UCSD-AML1 (cell line): ENCODE data around the gene ERC2.

ENCODE experiments used
- DNase-seq: peaks from one replicate; lab custom pipeline; 2025; ENCODE audit not compliant: unreplicated experiment; lab: John Stamatoyannopoulos, UW

The ERC2 gene

DNA sequence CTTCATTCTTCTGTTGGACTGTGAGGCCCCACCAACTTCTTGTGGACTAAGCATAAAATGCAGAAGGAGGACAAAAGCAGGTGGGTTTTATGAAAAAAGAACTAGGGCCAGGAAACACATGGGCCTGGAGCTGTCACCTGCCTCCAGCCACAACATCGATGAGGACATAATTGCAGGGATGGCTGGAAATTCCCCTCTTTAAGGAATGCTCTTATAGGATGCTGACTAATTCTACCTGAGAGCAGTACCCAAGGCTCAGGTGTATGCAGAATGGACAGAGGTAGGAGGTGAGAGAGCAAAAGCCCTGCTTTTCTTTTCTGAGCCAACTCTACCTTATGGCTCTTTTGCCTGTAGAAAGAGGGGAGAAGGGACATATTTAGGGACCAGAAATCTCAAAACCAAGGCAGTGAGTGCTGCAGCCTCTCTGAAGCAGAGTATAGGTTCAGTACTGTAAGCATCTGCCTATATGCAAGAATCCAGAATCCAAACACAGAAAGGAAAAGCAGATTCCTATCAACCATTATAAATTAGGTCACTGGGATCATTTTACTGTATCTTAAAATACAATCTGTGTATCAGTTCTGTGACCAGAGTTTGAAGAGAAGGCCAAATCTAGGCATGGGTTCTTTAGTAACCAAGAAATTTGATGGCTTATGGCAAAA lies 775.8 kb downstream of the ERC2 start:
- no peak for DNase-seq

DNA sequence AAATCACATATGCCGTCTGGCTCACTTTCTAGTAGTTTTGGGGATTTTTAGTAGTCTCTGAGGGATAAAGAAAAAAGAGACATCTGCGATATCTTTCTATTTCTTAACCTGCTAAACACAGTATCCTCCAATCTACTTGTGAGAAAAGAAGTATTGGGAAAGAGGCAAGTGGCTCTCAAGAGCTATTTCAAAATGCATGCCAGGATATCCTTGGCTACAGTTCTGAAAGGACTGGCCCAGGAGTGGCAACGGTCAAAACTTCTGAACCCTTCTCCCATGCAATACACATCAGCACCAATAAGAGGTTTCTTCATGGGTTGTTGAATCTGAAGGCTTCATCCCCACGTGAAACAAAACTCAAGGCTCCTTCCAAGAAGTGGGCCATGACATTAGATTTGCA lies 777.1 kb downstream of the ERC2 start:
- DNase-seq: no peak

DNA sequence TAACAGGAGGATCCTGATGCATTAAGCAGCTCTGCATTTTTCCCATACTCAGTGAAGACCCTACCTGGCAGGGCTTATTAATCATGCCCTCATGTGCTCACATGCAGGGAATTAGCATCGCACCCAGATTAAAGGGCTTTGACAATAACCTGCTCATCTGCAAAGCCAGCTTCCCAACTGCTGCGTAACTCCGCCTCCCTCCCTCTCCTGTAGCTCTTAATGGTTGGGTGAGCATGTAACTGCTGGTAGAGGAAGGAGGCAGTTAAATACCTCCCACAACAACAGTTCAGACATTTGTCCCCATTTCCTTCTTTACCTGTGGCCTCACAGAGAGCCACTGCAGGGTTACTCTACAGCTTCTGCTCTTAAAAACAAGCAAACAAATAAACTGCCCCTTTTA lies 777.5 kb downstream of the ERC2 start:
- no peak for DNase-seq

DNA sequence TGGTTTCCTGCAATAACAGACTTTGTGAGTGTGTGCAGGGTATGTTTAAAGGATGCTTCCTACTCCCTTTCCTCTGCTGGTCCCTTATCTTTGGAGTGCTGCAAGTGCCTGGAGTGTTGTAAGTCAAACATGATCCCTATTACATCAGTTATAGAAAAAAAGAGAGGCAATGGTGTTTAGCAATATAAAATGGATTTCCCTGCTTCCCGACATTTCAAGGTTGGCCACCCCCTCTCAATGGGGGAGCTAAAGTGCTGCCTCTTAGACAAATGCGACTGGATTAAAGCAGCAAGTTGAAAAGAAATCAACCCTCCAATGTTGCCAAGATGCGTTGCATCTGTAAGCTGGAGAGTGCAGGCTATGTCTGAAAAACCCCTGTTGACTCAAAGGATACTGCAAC lies 778.1 kb downstream of the ERC2 start:
- DNase-seq: no peak

DNA sequence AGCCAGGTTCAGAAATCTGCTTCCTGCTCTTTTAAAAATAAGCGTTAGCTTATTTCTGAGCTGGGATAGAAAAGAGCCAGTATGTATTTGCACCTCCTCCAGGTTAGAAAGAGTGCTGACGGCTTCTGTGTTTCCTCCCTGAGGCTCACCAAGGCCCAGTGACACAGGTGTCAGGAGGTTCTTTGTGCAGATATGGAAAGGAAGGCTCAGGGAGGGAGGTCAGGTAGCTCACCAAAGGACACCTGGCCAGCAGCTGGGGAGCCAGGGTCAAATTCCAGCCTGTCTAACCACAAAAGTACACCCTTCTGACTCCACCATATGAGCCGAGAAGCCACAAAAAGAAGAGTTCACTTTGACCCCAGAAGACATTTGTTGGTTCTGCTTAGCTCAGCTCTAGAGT lies 780.1 kb downstream of the ERC2 start:
- DNase-seq: no peak

DNA sequence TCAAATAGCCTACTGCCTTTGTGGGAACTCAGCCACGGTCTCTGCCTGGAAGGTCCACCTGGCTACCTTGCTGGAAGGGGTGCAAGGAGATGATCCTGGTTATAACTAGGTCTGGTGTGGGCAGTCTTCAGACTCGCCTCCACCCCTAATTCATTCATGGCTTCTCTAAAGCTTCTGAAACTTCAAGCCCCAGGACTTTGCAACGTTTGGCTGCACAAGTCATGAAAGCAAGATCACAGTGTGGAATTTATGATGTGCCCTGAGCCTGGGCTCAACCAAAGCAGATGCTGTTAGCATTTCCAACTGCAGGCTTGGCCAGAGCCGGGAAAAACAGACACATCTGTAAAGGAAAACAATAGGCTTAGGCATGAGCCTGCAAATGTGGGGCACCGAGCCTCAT lies 780.7 kb downstream of the ERC2 start:
- DNase-seq: no peak

DNA sequence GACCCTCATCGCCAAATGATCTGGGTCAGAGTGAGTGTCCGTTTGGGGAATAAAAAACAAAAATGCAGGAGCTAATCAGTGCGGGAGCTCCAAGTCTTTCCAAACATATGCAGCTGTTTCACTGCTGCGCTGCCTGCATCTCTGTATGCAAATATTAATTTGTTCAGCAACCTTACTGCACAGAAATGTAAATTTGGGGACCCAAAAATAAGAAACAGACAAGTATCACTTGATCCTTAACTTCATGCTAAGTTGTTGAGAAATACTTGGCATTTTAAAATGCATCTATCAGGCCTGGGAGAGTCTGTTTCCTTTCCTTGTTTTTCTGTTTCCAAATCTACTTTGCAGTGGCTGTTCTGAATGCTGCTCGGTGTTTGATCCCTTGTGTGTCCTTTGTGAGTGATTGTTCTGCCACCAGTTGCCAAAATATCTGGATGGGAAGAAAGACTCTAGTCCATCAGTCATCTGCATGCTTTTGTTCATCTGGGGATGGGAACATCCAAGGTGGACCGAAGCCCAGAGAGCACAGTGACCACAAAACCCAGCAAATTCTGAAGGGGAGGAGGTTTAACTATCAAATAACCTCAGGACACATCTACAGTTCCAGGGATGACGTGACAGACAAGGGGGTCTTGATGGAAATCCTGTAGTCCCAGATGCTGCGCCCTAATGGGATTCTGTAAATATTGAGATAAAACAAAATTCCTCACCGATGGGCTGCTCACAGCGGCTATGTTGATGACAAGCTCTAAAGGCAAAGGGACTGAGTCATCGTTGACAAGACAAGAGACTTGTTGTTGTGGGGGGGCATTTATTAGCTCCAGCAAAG lies 781.6 kb downstream of the ERC2 start:
- no peak for DNase-seq

DNA sequence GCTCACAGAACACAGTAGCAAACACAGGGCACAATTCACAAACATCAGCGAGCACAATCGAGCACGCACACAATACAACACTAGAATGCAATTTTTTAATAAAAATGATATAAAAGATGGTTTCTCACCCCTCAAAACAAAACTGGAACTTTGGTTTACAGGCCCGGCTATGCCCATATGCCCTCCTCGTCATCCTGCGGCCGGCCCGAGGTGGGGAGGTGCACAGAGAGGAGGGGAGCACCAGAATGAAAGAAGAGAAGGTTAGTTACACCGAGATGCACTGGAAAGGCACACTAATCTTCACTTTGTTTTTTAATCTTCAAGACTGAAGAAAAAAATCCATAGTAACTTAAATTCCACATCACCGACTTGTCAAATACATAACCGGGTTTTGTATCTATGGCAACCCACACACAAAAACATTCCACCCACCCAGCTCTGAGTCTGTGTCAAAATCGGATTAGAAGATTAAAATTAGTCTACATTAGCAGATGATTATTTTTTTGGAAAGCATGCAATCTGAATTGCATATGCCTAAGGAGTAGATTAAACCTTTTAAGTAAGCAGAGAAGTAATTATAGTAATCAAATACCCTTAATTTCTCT lies 784.5 kb downstream of the ERC2 start:
- no peak for DNase-seq

DNA sequence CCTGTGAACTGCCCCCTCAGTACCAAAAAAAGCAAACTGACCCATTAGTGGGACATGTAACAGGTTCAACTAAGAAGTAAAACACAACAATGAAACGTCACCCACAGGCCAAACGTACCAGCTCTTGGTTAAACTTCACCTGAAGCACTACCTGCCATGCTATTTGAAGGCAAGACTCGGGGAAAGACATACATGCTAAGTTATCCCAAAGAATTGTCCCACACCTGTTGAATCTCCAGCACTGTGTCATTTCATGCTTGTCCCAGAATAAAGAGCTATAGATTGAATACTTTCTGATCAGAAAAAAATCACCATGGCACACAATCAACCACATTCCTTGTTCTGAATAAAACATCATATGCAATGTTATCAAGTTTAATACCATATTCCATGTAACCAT lies 785.8 kb downstream of the ERC2 start:
- no peak for DNase-seq

DNA sequence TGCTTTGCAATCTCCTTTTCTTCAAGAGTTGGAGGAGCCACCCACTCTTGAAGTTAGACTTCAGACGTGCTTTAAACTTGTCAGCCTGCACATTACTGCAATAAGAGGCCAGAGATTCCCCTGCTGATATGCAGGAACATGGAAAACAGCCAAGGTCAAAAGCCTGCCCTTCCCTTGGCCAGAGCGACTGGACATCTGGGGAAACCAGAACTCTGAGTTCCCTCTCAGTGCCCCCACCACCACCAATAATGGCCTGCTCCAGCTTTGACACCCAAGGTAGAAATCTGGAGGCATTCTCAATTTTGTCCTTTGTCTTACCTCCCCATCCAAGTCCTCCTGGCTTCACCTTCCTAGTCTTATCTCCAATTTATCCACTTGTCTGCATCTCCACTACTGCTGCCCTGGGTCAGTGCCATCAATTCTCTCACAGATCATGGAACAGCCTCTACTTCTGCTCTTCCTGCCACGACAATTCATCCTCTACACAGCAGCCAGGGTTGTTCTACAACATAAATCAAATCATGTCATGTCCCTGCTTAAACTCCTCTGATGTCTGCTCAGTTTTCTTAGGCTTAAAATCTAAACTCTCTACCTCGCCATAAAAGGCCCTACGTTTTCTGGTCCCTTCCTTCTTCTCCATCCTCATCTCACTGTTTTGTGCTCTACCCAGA lies 789.6 kb downstream of the ERC2 start:
- DNase-seq: no peak

DNA sequence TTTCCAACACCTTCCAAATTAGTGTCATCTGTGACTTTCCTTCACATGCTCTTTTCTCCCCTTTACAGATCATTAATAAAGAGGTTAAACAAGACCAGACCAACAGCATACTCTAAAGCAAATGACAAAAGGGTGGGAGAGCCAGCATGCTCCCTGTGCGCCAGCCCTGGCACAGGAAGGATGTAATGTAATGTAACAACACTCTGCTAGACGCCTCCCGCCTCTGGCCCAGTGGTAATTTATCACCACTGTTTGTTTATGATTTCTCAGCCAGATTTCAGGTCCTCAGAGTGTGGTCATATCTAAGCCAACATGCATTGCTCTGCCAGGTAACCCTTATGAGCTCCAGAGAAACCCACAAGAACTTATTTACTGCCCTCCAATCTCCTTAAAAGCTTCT lies 791.6 kb downstream of the ERC2 start:
- DNase-seq: no peak

DNA sequence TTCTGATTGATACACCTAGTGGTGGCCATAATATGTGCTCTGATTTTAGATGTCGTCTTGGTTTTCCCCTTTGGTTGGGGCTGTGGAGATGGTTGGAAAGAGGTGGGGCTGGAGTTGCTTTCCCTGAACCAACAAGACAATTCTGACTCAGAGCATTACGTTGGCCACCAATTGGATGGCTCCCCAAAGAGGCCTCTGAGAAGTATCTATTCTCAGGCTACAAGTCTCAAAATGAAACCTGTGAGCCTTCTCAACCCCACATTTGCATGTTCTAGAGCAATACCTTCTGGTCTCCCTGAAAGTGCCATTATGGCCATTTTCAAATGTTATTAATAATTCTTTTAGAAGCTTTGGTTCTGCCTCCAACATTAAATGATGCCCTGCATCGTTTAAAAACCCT lies 792.8 kb downstream of the ERC2 start:
- DNase-seq: no peak

DNA sequence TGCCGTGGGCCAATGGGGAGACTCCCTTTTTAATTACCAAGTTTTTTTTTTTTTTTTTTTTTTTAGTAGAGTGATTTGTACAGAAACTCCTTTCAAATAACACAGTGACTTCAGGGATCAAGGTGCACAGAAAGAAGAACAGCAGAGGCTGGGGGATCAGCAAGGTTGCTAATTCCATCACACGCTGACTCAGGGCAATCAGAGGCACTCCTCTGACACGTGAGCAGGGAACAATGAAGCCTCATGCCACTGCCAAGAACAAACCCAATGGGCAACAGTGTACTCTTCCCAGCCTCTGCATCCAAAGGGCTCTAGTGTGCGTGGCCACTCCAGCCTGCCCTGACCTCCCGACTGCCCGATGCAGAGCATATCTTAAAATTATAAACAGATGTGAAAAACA lies 794.5 kb downstream of the ERC2 start:
- DNase-seq: no peak

DNA sequence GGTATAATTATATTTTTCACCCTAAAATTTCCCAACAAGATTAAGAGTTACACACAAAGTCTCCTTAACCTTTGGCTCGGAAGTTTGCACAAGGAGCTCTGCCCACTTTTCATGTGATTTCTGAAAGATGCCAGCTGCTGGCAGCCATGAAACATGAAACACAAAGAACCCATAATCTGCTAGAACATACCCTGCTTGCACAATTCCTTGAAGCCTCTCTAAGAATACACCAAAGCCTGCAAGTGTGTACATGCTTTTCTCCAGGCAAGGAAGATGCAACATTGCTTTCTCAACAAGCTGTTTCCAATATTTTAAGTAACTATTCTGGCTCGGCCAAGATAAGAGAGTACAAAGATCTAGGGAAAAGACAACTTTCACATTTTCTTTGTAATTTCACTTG lies 799.1 kb downstream of the ERC2 start:
- DNase-seq: no peak

DNA sequence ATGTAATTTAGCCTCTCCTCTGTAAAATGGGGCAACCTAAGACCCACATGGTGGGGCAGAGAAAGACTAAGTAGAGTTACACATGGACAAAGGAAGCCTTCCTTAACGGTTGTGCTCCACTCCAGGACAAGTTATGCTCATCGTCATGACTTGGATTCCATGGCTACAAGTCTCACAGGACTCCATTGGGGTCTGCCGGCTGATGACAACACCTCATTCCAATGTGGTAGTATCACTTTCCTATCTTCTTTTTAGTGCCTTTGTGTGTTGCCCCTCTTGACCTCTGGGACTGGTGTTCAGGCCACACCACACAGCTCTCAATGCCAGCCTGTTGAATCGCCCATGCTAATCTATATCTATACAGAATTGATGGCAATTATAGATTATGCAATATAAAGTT lies 799.9 kb downstream of the ERC2 start:
- no peak for DNase-seq

DNA sequence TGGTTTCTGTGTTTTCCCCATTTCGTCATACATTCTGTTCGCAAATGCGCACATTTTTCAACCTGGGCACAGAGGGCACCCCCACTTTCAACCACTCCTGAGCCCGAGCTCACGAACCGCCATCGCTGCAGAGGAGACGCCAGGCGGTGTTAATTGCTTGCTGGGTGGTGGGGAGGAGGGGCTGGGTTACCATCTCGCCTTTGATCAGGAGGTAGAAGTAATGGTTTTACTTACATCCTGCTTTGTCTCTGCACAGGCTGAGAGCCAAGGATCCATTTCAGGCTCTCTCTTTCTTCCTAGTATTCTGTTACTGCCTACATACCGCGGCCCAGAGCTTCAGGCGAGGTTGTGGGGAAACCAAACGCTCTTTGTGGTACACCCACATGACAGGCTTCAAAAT lies 803.9 kb downstream of the ERC2 start:
- DNase-seq: no peak

DNA sequence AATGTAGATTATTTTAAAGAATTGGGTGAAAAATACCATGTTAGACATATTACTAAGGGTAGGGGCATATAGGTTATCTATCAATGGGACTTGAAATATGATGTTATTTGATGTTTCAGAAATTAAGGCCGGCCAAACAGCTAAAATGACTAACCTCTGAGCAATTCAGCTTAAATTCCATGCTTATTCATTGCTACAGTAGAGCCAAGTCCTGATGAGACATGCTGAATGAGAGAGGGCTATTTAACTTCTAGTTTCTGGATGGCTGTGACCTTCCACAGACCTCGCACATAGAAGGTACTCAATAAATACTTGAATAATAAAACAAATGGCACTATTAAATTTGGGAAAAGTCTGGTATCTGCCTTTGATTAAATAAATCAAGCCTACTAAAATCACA lies 805.6 kb downstream of the ERC2 start:
- no peak for DNase-seq

DNA sequence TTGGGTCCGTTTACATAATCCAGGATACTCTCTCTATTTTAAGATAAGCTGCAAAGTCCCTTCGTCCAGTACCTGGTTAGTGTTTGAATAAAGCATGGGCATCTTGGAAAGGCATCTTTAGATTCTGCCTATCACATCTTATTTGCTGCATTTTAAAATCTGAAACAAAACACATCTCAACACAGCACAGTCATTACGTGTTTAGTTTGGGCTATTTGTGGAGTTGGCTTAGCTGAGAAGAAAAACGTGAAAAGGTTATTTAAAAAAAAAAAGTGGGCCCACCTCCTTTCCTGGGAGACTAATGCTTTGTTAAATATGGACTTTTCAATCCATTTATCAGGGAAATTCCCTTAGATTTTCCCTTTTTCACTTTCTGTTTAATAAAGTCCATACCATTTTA lies 806.7 kb downstream of the ERC2 start:
- no peak for DNase-seq

DNA sequence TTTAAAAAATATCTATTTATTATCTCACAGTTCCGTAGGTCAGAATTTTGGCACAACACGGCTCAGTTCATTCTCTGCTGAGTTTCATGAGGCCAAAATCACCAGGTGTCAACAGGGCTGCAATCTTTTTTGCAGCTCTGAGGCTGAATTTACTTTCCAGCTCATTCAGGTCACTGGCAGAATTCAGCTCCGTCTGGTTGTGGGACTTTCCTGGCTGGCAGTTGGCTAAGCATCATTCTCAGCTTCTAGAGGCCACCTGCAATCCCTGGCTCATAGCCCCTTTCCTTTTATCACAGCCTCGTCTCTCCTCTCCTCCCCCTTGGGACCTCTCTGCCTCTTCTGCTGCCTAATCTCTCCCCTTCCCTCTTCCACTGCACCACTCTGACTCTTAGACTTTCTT lies 807.1 kb downstream of the ERC2 start:
- DNase-seq: no peak

DNA sequence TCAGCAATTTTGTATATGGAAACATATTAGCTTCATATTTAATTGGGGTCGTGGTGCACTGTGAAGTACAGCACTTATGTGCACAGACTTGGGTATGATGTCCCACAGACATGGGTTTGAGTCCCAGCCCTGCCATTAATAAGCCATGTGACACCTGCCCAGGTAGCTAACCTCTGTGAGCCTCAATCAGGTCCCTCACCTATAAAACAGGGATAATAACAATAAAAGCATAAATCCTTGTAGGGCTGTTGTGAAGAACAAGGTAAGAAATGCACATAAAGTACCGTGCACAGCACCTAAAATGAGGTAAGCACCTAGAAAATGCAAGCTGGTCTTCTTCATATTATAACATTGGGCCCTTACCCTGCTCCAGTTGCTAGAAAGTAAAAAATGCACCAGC lies 807.6 kb downstream of the ERC2 start:
- DNase-seq: no peak

DNA sequence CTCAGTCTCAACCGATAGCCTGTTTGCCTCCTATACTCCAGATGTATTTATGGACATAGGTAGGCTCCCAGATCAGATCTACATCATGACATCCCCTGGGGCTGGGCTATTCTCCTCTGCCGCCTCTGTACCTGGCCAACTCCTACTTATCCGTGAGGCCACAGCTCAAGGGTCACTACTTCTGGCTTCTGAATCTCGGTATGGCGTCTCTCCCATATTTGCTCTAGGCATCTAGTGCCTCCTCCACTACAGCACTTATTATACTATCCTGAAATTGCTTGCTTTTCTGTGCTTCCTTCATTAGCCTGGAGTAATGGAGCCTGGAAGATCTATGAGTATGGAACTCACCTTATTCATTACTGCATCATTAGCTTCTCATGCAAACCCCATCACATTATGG lies 808.6 kb downstream of the ERC2 start:
- no peak for DNase-seq
